HG02798 (cell line): ENCODE data around the gene SAMHD1.
"Not testable (repeated sequence)": the region's sequence is repeated elsewhere in the genome, so short reads cannot be mapped to it uniquely, and the experiment has no call there.

Experiments used
- ATAC-seq: cut with Tn5 transposase; IDR thresholded peaks from one replicate; pipeline ENCODE4 v1.9.1; 2021; ENCODE audit warnings: mild to moderate bottlenecking; ENCODE audit not compliant: unreplicated experiment, poor library complexity

Gene SAMHD1

DNA sequence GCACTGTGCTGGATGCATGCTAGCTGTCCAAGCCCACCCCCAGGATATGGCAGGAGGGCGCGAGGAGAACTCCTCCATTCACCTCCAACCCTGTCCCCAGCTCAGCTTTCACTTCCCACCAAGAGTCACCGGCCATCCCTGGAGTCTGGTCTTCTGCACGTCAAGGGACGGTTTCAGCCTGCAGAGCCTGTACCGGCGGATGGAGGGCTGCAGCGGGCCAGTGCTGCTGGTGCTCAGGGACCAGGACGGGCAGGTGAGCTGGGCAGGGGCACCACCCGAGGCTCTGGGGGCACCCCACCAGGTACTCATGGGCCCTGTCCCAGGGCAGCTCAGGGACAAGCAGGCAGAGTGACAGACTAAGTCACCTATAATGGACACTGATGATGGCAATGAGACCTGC, 72.6 kb downstream of the SAMHD1 start:
- ATAC-seq = no peak

DNA sequence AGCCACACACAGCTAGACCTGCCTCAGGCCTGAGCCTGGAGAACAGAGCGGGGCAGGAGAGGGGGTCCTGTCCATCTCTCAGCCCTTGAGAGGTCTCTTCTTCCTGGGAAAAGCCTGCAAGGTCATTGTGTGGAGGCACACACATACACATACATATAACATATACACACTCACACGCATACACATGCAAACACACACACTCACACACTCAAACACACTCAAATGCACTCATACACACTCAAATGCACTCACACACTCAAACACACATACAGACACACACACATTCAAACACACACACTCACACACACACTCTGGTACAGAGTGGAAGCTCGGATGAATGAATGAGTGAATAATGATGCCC, 75.1 kb downstream of the SAMHD1 start:
- ATAC-seq = no peak

DNA sequence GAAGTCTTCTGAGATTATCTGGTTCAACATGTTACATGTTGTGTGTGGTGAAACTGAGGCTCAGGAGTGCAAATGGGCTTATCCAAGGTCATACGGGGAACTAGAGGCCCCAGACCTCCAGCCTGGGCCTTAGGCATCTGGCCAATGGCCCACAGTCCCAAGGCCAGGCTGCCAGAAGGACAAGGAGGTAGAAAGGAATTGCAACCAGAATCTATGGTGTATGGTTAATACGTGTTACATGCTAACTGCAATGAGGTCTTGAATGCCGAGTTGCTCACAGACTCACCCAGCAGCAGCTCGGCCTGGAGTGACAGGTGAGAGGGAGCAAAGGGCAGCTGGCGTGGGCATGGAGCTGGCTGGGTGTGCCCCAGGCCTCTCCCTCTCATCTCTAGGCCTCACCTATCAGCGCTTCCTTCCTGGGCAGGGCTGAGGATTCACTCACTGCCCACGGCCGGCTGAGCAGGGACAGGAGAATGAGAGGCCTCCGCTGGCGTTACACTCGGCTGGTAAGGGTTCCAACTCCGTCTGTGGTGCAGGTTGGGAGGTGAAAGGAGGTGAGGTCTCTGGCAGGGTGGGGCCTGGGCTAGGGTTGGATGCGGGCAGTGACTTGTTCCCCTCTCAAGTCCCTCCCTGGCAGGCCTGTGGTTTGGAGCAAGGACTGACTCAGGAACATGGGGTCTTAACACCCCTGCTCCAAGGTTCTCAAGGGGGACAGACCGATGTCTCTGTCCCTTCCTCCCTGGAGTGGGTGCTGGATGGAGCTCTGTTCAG, 75.6 kb downstream of the SAMHD1 start, which contains the start of gene TLDC2:
Gene TLDC2 (plus strand): TSS at position 437 of the 771 bp plus-strand sequence. CDS start 37 bp downstream, at position 474.
- no peak for ATAC-seq

DNA sequence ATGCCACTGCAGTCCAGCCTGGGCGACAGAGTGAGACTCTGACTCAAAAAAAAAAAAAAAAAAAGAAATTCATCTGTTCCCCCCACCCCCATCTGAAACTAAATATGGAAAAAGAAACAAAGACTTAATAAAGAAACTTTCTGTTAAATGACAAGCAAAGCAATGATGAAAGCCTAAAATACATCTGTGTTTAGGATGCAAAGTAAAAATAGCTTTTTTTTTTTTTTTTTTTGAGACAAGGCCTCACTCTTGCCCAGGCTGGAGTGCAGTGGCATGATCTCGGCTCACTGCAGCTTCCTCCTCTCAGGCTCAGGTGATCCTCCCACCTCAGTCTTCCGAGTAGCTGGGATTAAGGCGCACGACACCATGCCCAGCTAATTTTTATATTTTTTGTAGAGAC, 76.4 kb downstream of the SAMHD1 start:
- not testable (repeated sequence) for ATAC-seq

DNA sequence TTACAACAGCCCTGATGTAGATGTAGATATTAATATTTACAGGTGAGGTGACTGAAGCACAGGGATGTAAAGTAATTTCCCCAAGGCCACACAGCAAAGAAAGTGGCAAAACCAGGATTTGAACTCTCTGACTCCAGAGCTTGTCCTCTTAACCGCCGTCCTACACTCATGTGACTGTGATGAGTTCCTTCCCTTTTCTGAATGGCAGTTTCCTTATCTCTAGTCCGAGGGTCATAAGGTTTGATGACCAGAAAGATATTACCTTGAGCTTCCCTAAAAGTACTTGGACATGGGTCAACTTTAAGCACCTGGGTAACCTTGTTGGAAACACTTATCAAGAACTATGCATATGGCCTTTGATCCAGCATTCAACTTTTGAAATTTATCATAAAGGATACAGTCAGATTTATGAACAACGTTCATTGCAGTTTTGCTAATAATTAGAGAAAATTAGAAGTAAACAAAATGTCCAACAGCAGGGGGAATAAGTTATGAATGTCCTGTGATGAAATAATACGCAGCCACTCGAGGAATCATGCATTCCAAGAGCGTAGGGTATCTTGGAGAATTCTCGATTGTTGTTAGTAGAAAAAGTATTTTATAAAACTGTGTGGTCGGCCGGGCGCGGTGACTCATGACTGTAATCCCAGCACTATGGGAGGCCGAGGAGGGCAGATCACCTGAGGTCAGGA, 77.9 kb downstream of the SAMHD1 start:
- no peak for ATAC-seq

DNA sequence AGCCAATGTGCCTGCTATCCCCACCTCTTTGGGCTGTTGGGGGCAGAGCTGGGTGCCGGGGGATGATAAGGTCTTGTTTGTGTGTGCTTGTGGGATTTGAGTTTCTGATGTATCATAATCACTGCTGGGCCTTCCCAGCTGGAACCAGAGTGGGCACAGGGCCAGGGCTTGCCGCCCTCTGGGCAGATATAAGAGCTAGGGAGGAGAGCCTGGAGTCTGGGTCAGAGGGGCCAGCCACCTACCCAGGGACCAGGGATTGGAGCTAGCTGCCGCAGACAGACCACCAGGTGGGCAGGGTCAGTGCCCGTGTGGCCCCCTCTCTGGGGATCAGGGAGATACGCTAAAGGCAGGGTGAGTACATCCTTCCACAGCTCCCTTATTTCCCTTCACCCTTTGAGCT, 78.7 kb downstream of the SAMHD1 start:
- no peak for ATAC-seq

DNA sequence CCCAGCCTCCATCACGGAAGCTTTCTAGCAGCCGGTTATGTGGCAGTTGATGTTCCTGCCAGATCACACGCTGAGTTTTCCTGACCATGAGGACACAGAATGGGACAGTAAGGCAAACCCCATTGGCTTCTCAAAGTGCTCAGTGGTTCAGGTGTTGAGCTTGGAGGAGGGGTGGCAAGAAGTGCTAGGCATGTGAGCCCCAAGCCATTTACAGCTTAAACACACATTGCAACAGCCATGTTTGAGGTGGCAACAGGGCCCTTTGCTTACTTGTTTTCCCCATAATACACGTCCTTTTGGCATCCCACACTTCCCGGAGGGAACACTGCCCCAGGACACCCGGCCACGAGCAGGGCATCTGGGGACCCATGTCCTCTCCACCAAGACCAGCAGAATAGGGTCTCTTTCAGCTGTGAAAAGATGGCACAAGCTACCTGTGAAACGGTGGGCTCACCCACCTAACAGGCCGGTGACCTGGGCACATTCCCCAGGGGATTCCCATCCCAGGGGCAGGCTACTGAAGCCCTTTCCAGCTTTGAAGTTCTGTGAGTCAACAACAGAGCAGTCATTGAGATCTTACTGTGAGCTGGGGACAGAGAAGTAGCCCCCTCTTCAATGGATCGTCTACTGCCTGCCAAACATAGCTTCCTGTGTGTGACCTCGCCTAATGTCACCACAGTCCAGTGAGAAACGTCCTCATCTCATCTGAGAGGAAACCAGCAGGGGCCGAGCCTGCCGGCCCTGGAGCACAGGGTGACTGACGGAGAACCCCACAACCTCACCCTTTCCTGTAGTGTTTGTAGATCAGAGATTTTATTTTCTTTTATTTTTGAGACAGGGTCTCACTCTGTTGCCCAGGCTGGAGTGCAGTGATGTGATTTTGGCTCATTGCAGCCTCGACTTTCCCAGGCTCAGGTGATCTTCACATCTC, 79.6 kb downstream of the SAMHD1 start:
- no peak for ATAC-seq

DNA sequence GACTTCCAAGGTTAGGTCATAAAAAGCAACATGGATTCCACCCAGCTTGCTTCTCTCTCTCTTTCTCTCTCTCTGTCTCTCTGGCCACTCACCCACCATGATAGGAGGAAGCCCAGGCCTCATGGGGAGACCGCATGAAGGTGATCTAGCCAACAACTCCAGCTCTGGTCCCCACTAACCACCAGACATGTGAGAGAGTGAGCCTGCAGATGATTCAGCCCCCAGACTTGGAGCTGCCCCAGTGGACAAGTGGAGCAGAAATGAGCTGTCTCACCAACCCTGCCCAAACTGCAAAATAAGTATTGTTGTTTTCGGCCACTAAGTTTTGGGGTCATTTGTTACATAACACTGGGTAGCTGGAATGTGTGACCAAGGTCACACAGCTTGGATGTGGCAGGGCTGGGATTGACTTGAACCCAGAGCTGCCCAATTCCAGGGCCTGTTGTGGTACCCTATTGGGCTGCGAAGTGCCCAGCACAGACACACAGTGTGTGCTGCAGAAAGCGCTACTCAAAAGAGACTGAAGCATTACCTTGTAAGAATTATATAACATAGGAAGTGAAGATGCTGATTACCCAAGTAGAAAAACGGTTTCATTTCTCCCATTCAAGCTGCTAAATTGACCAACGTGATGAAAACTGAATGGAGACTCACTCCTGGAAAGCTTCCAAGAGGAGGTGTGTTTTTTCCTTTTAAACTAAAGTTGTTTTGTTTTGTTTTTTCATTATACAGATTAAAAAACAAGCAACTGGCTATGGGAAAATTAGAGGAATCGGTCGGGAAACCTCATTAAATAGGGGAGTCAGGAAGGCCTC, 84.6 kb downstream of the SAMHD1 start:
- no peak for ATAC-seq

DNA sequence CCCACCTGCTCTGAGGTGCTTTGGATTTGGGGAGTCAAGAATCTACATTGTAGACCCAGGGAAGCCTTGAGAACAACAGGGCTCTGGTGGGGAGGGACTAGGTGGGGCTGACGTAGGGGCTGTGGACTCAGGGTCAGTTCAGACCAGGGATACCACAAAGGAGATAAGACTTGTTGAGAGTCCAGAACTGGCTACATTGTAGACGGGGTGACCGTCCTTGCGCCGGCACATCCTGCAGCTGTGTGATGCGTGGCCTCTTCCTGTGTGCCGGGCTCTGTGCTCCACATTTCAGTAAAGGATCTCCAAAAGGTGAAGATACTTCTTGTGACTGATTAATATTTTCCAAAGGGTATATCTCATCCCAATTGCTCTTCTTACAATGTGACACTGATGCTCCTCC, 85.3 kb downstream of the SAMHD1 start:
- ATAC-seq = no peak

DNA sequence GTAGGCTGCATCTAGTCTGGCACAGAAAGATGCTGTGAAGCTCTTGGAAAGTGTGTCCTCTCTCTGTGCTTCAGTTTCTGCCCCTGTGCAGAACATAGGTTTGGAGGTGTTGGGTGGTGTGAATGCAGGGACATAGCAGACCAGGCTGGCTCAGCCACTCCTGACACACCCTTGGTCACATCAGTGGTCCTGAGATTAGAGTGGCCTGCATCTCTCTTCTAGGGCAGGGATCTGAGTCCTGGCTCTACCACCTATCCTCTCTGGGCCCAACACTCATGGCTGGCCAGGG, 85.7 kb downstream of the SAMHD1 start:
- ATAC-seq = no peak

DNA sequence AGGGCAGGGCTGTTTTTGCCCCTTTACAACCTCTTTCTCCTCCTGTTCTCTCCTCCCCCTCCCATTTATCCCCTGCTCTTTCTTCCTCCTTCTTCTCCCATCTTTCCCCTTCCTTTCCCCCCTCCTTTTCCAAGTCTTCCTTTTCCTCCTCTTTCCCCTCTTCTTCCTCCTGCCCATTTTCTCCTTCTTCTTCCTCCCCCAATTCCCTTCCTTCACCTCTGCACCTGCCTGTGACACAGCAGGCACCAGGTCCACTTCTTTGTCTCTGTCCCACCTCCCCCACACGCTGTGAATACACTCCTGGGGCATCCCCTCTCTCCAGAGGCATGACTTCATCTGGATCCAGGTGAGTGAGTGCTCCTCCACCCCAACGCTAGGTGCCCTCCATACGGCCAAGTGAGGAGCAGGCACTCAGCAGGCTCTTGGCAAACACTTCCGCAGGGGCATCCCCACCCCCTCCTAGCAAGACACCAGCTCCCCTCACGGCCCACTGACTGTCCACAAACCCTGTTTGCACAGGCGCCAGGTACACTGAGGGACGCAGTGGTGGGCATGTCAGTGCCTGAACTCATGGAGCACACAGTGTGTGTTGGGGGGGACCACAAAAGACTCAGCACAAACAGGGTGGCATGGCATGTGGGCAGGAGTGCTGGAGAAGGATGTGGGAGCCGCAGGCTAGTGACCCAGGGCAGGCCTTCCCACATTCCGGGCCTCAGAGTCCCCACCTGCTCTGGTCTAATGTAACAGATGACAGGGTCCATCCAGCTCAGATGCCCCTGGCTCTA, 86.2 kb downstream of the SAMHD1 start:
- ATAC-seq = no peak

DNA sequence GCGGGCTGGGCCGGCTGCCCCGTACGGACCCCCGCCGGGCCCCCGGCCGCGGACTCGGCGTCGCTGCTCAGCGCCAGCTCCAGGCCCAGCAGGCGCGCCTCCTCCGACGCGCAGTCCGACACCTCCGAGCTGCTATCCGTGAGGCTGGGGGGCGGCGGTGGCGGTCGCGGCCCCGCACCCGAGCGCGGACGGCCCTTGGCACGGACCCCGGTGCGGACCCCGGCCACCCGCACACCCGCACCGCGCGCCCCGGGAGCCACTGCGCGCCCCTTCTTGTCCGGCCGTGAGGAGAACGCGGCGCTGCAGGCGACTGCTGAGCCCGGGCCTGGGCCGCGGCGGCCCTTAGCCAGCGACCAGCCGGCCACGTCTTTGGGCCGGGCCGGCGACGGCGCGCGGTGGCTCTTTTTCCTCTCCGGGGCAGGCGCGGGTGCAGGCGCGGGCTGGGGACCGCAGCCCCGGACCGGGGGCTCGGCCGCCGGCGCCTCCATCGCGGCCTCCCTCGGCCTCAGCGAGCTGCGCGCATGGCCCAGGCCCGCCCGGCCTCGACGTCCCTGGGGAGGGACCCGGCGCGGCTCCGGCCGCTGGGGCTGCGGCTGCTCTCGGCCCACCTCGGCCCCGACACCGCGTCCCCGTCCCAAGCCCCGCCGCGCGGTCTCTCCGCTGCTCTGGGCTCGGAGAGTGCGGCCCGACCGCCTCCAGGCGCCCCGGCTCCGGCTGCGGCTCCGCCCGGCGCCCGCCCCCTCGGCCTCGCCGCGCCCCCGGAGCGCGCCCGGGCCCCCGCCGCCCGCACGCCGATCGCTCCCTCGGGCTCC, 88.4 kb downstream of the SAMHD1 start:
- ATAC-seq = peak; percentile 59

DNA sequence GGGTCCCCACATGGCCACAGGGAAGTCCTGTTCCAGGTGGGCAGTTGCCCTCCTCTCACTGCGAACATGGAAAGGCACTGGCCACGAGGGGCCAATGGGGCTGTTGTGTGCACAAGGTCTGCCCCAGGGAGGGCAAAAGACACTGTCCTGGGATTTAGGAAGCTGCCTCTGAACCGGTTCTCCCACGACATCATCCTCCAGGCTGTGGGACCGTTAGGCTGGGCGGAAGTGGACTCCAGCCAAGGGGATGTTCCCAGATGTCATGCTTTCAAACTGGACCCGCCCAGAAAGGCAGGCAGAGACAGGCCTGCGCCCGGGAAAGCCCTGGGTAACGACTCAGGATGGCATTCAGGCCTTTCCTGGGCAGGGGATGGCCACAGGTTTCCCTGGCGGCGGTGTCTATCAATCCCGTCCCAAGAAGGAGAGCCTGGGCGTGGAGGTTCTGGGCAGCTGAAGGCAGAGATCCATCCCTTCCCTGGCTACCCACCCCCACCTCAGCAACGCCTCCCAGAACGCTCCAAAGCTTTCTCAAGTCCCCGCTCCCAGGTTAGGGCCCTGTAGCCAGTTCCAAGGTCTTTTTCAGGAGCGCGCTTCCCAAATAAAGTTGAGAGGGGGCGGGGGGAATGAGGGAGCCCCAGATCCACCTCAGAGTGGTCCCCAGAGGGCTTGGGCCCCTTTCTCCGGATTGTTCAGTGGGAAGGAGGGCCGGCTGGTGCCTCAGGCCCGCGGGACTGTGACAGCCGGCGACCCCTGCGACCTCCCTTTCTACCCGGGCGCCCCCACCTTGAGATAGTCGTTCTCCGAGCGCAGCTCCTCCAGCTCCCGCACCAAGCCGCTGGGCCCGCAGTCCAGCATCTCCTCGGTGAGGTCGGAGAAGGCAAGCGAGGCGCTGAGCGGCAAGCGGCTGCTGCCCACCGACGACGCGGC, 89.4 kb downstream of the SAMHD1 start:
- ATAC-seq = no peak

DNA sequence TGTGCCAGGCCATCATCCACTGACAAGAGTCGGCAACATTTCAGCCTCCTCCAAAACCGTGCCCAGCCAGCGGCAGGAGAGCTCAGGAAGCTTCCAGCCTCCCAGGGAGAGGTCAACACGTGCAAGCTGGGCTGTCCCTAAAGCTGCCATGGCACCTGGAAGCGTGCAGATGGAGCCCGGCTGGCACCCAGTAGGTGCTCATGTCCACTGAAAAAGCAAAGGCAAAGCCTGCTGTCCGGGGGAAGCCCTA, 90.0 kb downstream of the SAMHD1 start:
- ATAC-seq = no peak

DNA sequence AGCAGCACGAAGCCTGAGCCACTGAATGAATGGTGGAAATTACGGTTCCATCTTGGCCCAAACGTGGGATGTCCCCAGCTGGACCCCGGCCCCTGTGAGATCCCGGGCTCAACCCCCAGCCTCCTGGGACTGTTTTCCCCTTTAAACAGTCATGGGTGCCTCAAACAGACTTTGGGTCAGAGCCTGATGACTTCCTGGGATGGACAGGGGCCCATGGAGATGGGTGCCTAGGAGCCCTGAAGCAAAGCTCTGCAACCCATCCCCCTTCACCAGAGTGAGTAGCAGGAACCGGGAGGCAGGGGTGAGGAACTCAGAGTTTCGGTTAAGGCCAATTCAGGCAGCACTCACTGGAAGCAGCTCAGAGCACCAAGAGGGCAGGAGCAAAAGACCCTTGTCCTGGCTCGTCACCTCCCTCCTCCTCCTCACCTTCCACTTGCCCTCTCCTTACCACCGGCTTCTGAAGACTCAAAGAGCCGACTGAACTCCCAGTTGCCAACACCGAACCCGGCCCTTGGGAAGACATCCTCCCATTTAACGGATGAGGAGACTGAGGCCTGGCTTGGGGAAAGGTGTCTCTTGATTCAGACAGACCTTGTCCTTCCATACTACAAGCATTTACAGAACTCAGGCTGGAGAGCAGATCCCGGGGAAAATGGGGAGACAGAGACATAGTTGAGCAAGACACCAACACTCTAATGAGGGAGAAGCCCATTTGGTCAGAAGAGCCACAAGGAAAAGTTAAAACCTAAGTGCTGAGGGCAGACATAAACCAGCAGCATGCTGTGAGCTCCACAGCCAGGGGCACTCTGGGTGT, 90.5 kb downstream of the SAMHD1 start:
- ATAC-seq = no peak

DNA sequence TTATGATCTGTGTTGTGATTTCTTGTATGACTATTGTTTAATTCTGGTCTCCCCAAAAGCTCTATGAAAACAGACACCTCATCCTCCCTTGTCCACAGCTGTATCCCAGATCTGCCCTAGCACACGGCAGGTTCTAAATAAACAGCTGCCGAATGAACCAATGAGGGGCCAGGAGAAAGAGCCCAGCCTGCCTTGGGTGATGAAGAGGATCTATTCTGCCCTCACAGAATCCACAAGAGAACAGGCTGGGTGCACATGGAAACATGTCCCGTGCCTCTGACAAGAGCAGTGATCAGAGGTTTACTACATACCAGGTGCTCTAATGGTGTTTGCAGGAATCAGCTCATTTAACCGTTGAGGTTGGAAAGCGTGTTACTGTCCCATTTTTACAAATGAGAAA, 91.2 kb downstream of the SAMHD1 start:
- ATAC-seq = no peak

DNA sequence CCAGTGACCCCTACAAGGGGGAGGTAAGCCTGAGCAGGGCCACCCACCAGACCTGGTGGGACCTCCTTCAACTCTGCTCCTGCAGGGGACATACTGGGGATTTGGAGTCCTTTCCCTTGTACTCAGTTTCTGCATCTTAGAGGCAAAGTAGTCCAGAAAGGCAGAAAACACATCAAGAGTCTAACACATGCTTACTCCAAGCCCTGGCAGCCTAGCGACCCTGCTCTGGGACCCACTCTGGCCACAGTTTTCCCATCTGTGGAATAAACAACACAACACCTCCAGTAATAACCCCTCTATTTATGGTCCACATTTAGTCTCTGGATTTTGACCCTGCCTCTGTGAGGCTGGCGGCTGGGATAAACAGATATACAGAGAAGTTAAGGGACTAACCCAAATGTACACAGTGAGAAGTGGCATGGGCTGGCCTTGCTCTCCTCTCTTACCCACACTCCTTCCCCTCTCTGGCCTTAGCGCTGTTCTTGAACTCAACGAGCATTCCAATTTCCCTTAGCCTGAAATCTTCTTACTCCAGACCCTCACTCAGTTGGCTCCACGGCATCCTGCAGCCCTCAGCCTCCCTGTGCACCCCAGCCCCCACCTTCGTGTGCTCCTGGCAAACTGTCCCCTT, 91.7 kb downstream of the SAMHD1 start:
- ATAC-seq = no peak
